SK-N-SH (cell line): ENCODE data around the gene PLCL2. TPM values are rescaled to one million over a fixed set of nuclear protein-coding genes. Genes with fewer than 3 reads are reported as not detected.

Experiments
- CTCF ChIA-PET: fragments of 300-600, 350-600 bp; formaldehyde crosslinking; extraction: SDS; loops from one replicate; lab custom pipeline; 2021; lab: Yijun Ruan, JAX
- POLR2A ChIA-PET: fragments of 350-600 bp; sonication (Branson Sonifier 250); formaldehyde crosslinking; extraction: SDS; loops from one replicate; lab custom pipeline; 2020; ENCODE audit warnings: antibody characterized with exemption, inconsistent platforms; lab: Yijun Ruan, JAX
- DNase-seq: peaks from one replicate; pipeline ENCODE4 v3.0.0; 2012
- H2AFZ ChIP-seq: fragments of 200-600 bp; sonication (generic); 2 replicates; pipeline ENCODE4 v1.8.1; 2016; ENCODE audit warnings: antibody characterized with exemption, mild to moderate bottlenecking, low read depth
- H3F3A ChIP-seq: fragments of 200-600 bp; sonication (generic); replicated peaks from 2 replicates; pipeline ENCODE3; 2016; ENCODE audit warnings: antibody characterized with exemption, mild to moderate bottlenecking; ENCODE audit not compliant: insufficient read depth
- H3K27ac ChIP-seq, 2 experiments: fragments of 200-500 bp in 1 of 2; fragments of 200-600 bp in 1 of 2; sonication (Bioruptor generic) in 1 of 2; sonication (generic), shearing (Covaris generic) in 1 of 2; 2 replicates each; pipeline versions ENCODE4 v1.5.1 to v1.6.1; 2014 to 2016; ENCODE audit warnings: low read depth in 2 of 2, inconsistent platforms in 1 of 2, low read length in 1 of 2, mild to moderate bottlenecking in 1 of 2, mixed read lengths in 1 of 2
- H3K27me3 ChIP-seq: fragments of 200-600 bp; sonication (generic), shearing (Covaris generic); 2 replicates; pipeline ENCODE4 v1.6.1; 2016; ENCODE audit warnings: mixed run types; ENCODE audit not compliant: insufficient read depth
- H3K36me3 ChIP-seq, 2 experiments: fragments of 200-500 bp in 1 of 2; fragments of 200-600 bp in 1 of 2; sonication (Bioruptor generic) in 1 of 2; sonication (generic) in 1 of 2; replicated peaks in 1 of 2; 2 replicates each; pipeline versions ENCODE3 to v1.5.1; 2014 to 2016; ENCODE audit warnings: low read length in 1 of 2, mild to moderate bottlenecking in 1 of 2; ENCODE audit not compliant: insufficient read depth in 2 of 2, control insufficient read depth in 1 of 2
- H3K4me1 ChIP-seq, 2 experiments: fragments of 200-500 bp in 1 of 2; fragments of 200-600 bp in 1 of 2; sonication (Bioruptor generic) in 1 of 2; sonication (generic), shearing (Covaris generic) in 1 of 2; 2 replicates each; pipeline versions ENCODE4 v1.5.1 to v1.6.1; 2014 to 2016; ENCODE audit warnings: low read depth in 1 of 2, low read length in 1 of 2, mixed run types in 1 of 2; ENCODE audit not compliant: insufficient read depth in 2 of 2, control insufficient read depth in 1 of 2
- H3K4me2 ChIP-seq: fragments of 200-600 bp; sonication (generic), shearing (Covaris generic); 2 replicates; pipeline ENCODE4 v1.6.1; 2017; ENCODE audit warnings: mixed run types
- H3K4me3 ChIP-seq, 2 experiments: fragments of 200-500 bp in 1 of 2; fragments of 200-600 bp in 1 of 2; sonication (Bioruptor generic) in 1 of 2; sonication (generic), shearing (Covaris generic) in 1 of 2; 2 replicates each; pipeline versions ENCODE4 v1.5.1 to v1.8.1; 2014 to 2016; ENCODE audit warnings: low read depth in 2 of 2, inconsistent platforms in 1 of 2, low read length in 1 of 2, mild to moderate bottlenecking in 1 of 2, mixed read lengths in 1 of 2, moderate library complexity in 1 of 2
- H3K79me2 ChIP-seq: fragments of 200-600 bp; sonication (generic); 2 replicates; pipeline ENCODE4 v1.8.1; 2017; ENCODE audit warnings: mild to moderate bottlenecking; ENCODE audit not compliant: insufficient read depth
- H3K9ac ChIP-seq: fragments of 200-600 bp; sonication (generic); 2 replicates; pipeline ENCODE4 v1.6.1; 2017; ENCODE audit warnings: mixed run types
- H3K9me2 ChIP-seq: fragments of 200-600 bp; sonication (generic); 2 replicates; pipeline ENCODE4 v1.6.1; 2017; ENCODE audit warnings: mixed run types
- H3K9me3 ChIP-seq: fragments of 200-600 bp; sonication (generic); 2 replicates; pipeline ENCODE4 v1.6.1; 2017; ENCODE audit warnings: mixed run types, mild to moderate bottlenecking, moderate library complexity
- H4K20me1 ChIP-seq: fragments of 200-600 bp; sonication (generic); 2 replicates; pipeline ENCODE4 v1.6.1; 2017; ENCODE audit warnings: mild to moderate bottlenecking, mixed run types; ENCODE audit not compliant: insufficient read depth
- CHD2 ChIP-seq: fragments of 150-350 bp; IDR thresholded peaks from 2 replicates; pipeline ENCODE4 v1.6.1; 2018; ENCODE audit warnings: low read length; ENCODE audit not compliant: partially characterized antibody
- ELF1 ChIP-seq: IDR thresholded peaks from 2 replicates; pipeline ENCODE4 v1.4.0; 2012
- EP300 ChIP-seq, 2 experiments: IDR thresholded peaks; 2 replicates each; pipeline versions ENCODE4 v1.4.0 to v1.6.1; 2012; ENCODE audit warnings: borderline replicate concordance in 1 of 2, low read depth in 1 of 2, low read length in 1 of 2
- FOSL2 ChIP-seq: IDR thresholded peaks from 2 replicates; pipeline ENCODE4 v1.4.0; 2012; ENCODE audit warnings: low read depth, mild to moderate bottlenecking, moderate library complexity, borderline replicate concordance
- FOXJ3 ChIP-seq: sonication (generic); formaldehyde crosslinking; IDR thresholded peaks from 2 replicates; pipeline ENCODE4 v1.5.1; 2020; ENCODE audit warnings: mild to moderate bottlenecking, missing genetic modification reagents
- GABPA ChIP-seq: IDR thresholded peaks from 2 replicates; pipeline ENCODE4 v1.4.0; 2012; ENCODE audit warnings: low read depth, mild to moderate bottlenecking
- IRF3 ChIP-seq: fragments of 150-350 bp; IDR thresholded peaks from 2 replicates; pipeline ENCODE4 v1.6.1; 2016; ENCODE audit warnings: mild to moderate bottlenecking, low read depth, low read length
- NFIC ChIP-seq: IDR thresholded peaks from 2 replicates; pipeline ENCODE4 v1.4.0; 2012; ENCODE audit warnings: borderline replicate concordance
- POLR2AphosphoS5 ChIP-seq: IDR thresholded peaks from 2 replicates; pipeline ENCODE4 v1.6.1; 2012; ENCODE audit warnings: low read depth, low read length
- RFX5 ChIP-seq: IDR thresholded peaks from 2 replicates; pipeline ENCODE4 v1.6.1; 2012; ENCODE audit warnings: mild to moderate bottlenecking, improper control_type of control experiment, low read length
- RXRA ChIP-seq: IDR thresholded peaks from 2 replicates; pipeline ENCODE4 v1.4.0; 2012; ENCODE audit warnings: low read depth, mild to moderate bottlenecking, borderline replicate concordance
- TAF1 ChIP-seq: IDR thresholded peaks from 2 replicates; pipeline ENCODE4 v1.6.1; 2012; ENCODE audit warnings: low read depth, mild to moderate bottlenecking, low read length, moderate library complexity, borderline replicate concordance
- TCF12 ChIP-seq: IDR thresholded peaks from 2 replicates; pipeline ENCODE4 v1.4.0; 2012
- TEAD4 ChIP-seq: IDR thresholded peaks from 2 replicates; pipeline ENCODE4 v1.4.0; 2012; ENCODE audit warnings: mild to moderate bottlenecking, borderline replicate concordance; ENCODE audit not compliant: insufficient read depth
- USF1 ChIP-seq: IDR thresholded peaks from 2 replicates; pipeline ENCODE4 v1.4.0; 2012; ENCODE audit warnings: low read depth, borderline replicate concordance
- USF2 ChIP-seq: fragments of 150-350 bp; IDR thresholded peaks from 2 replicates; pipeline ENCODE4 v1.6.1; 2017; ENCODE audit warnings: antibody characterized with exemption, low read length, low read depth, borderline replicate concordance
- YY1 ChIP-seq: IDR thresholded peaks from 2 replicates; pipeline ENCODE4 v1.4.0; 2012; ENCODE audit warnings: low read depth, mild to moderate bottlenecking
- whole genome bisulfite sequencing: methylation state at CpG from one replicate; pipeline ENCODE4 v1.1.6; 2017; ENCODE audit warnings: low lambda C conversion rate; 5-methylcytosine and 5-hydroxymethylcytosine counted together
- polyA plus RNA-seq, 3 experiments: library from polyadenylated mRNA; depleted of rRNA; stranded (reverse); fragments of >200 nt; gene quantifications; 2 replicates each; pipeline ENCODE4 v1.2.3, GENCODE V29; 2012
- TF ChIP-seq, protein P1 (sequence below): IDR thresholded peaks from 2 replicates; pipeline ENCODE4; 2012

The PLCL2 gene
- polyA plus RNA-seq, 1 of the 3 experiments (the other 2 are of a cell fraction), result 0.85 TPM

DNA sequence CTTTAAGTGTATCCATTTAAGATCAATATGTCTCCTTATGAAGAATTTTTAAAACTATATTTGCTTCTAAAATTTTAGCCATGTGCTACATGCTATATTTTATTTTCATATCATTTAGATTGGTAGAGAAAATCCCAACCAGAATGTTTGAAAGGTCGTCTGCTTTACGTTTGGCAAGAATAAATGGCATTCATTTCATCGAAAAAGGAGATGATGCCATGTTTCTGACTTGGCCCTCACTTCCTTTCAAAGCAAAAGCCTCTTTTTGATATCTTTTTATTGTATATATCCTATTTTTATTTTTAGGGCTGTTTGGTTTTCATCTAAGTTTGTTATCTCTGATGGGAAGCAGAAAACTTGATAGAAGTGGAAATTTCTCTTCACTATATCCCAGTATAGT is 176.2 kb downstream of the PLCL2 start:
- CTCF ChIA-PET, result interaction anchor here (0.6 kb wide), 1 partner anchor 189 kb away, joined by 5 read pairs; no protein-coding TSS in a partner anchor
- Histone ChIP-seq H3K27me3 (no peaks in the 10 kb centered on the region), H2AFZ (no peak overlapping the region), H3K4me3 (no peak overlapping the region), H3K36me3 (no peaks in the 10 kb centered on the region), H3K27ac (no peak overlapping the region), H3K9me2 (no peaks in the 10 kb centered on the region), H3K79me2 (no peaks in the 10 kb centered on the region), H3K4me1 (no peaks in the 10 kb centered on the region; a peak in 1 of 4 replicates), H3F3A (peaks cover 16% of the 10 kb centered on the region), H3K4me2 (no peak overlapping the region), H3K9me3 (no peaks in the 10 kb centered on the region), H4K20me1 (no peaks in the 10 kb centered on the region), H3K9ac (no peak overlapping the region)
- no peak for DNase-seq
- WGBS, result 87% methylated on average over 3 of the region's 3 CpGs
- TF ChIP-seq TAF1 (no peak), USF1 (no peak), ELF1 (no peak), RFX5 (no peak), IRF3 (no peak), USF2 (no peak), CHD2 (no peak), NFIC (no peak), TEAD4 (no peak), TCF12 (no peak), FOXJ3 (no peak), RXRA (no peak)
- POLR2A ChIA-PET, result no interaction called here

- H3K4me1 ChIP-seq, result no peaks in the 10 kb centered on the region; a peak in 1 of 4 replicates
- no peaks in the 10 kb centered on the region for H3K79me2 ChIP-seq
- 93% methylated on average over 3 of the region's 3 CpGs for WGBS
- H3K36me3 ChIP-seq, result no peaks in the 10 kb centered on the region
- H3F3A ChIP-seq, result no peaks in the 10 kb centered on the region
- H3K4me2 ChIP-seq, result no peak overlapping the region
- H3K27me3 ChIP-seq, result no peaks in the 10 kb centered on the region
- TF ChIP-seq IRF3 (no peak), GABPA (no peak), RFX5 (no peak), POLR2AphosphoS5 (no peak), TAF1 (no peak), YY1 (no peak), EP300 (IDR thresholded peaks at IDR 0.05; ENCODE audit: borderline replicate concordance in 1 of 2, low read depth in 1 of 2, low read length in 1 of 2) (no peak), CHD2 (no peak), FOSL2 (no peak)
- TF ChIP-seq, protein P1, sequence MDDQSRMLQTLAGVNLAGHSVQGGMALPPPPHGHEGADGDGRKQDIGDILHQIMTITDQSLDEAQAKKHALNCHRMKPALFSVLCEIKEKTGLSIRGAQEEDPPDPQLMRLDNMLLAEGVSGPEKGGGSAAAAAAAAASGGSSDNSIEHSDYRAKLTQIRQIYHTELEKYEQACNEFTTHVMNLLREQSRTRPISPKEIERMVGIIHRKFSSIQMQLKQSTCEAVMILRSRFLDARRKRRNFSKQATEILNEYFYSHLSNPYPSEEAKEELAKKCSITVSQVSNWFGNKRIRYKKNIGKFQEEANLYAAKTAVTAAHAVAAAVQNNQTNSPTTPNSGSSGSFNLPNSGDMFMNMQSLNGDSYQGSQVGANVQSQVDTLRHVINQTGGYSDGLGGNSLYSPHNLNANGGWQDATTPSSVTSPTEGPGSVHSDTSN, result no peak
- H4K20me1 ChIP-seq, result no peaks in the 10 kb centered on the region
- no peaks in the 10 kb centered on the region for H3K9me2 ChIP-seq
- no peak overlapping the region for H3K4me3 ChIP-seq
- no peak for DNase-seq
- CTCF ChIA-PET, result no interaction called here
- no peak overlapping the region for H2AFZ ChIP-seq
- POLR2A ChIA-PET, result no interaction called here
- H3K9me3 ChIP-seq, result no peaks in the 10 kb centered on the region
- no peak overlapping the region for H3K27ac ChIP-seq
- no peak overlapping the region for H3K9ac ChIP-seq
Observed at GRCh38 chr3:17062736-17063135, 178.0 kb downstream of the PLCL2 start.
